Cardiac fibroblast (primary cell): ENCODE data around the gene JAKMIP1.
"Not testable (repeated sequence)": the region's sequence is repeated elsewhere in the genome, so short reads cannot be mapped to it uniquely, and the experiment has no call there.

Experiments used
- DNase-seq, 2 donors: peaks; one replicate each; pipeline versions ENCODE4 v3.0.0 to v3.0.0-alpha.2; 2010; ENCODE audit warnings: low read depth in 2 of 2
- H3K4me3 ChIP-seq, 2 donors: replicated peaks in 1 of 2; 1 replicate in 1 of 2; 2 replicates in 1 of 2; pipeline ENCODE4 v1.5.1; 2011; ENCODE audit warnings: low read depth in 2 of 2, low read length in 2 of 2, mild to moderate bottlenecking in 2 of 2, moderate library complexity in 1 of 2
- CTCF ChIP-seq: IDR thresholded peaks from one replicate; pipeline ENCODE4 v1.5.1; 2011; ENCODE audit warnings: low read depth, mild to moderate bottlenecking, low read length, inconsistent platforms

Gene JAKMIP1

GRCh38 chr4:5999830-6000365 is 200.5 kb downstream of the JAKMIP1 start:
- DNase-seq, result no peak
- TF ChIP-seq CTCF, result no peak
- H3K4me3 ChIP-seq, result no peak overlapping the region

- H3K4me3 ChIP-seq, result no peak overlapping the region
- no peak for TF ChIP-seq CTCF
- no peak for DNase-seq
These were observed 201.0 kb downstream of the JAKMIP1 start for GRCh38 chr4:5999356-5999755.

- DNase-seq, result peak; percentile 66 to 67
- peak; percentile 91 for TF ChIP-seq CTCF
- no peak overlapping the region for H3K4me3 ChIP-seq
These were observed 201.9 kb downstream of the JAKMIP1 start for GRCh38 chr4:5998333-5998936.

- no peak overlapping the region for H3K4me3 ChIP-seq
- DNase-seq, result no peak
- TF ChIP-seq CTCF, result no peak
These were observed 203.7 kb downstream of the JAKMIP1 start for GRCh38 chr4:5996641-5997040.

GRCh38 chr4:5995901-5996623 is 204.3 kb downstream of the JAKMIP1 start:
- no peak for TF ChIP-seq CTCF
- DNase-seq, result no peak
- H3K4me3 ChIP-seq, result no peak overlapping the region

GRCh38 chr4:5993876-5994811 is 206.2 kb downstream of the JAKMIP1 start:
- DNase-seq, result no peak
- H3K4me3 ChIP-seq, result no peak overlapping the region
- no peak for TF ChIP-seq CTCF

- H3K4me3 ChIP-seq, DNase-seq: not testable (repeated sequence)
These were observed 207.0 kb downstream of the JAKMIP1 start for GRCh38 chr4:5993346-5993745.
